ENCODE data around the gene AADACL4.
"Not testable (repeated sequence)": the region's sequence is repeated elsewhere in the genome, so short reads cannot be mapped to it uniquely, and the experiment has no call there.

The AADACL4 gene

GRCh38 chr1:12630946-12631530, 12.8 kb upstream of the AADACL4 start:
- DNase-seq, result peak in 1 of 2 experiments; percentile 19

- no peak for DNase-seq
These were observed 12.3 kb upstream of the AADACL4 start for GRCh38 chr1:12631571-12631970.

- no peak for DNase-seq
These were observed 9.7 kb upstream of the AADACL4 start for GRCh38 chr1:12634156-12634555.

DNA sequence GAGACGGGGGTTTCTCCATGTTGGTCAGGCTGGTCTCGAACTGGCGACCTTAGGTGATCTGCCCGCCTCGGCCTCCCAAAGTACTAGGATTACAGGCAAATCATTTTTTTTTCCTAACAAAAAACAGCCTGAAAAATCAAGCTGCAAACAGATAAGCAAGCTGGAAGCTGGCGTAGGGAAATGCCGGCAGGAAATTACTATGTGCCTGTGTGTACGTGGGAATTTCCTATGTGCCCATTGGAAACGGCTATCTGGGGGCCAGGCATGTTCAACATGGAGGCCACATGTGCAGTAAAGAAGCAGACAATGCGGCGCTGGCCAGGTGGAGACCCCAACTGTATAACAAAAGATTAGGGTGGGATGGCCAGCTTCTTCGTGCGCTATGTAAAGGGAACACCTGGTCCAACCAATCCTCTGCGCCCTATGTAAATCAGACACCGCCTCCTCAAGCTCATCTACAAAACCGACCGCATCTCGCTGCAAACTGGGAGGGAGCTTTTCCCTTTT, 9.1 kb upstream of the AADACL4 start:
- DNase-seq, result no peak

GRCh38 chr1:12636098-12636950, 7.6 kb upstream of the AADACL4 start:
- no peak for DNase-seq

GRCh38 chr1:12637693-12638092, 6.2 kb upstream of the AADACL4 start:
- no peak for DNase-seq

GRCh38 chr1:12640237-12640957, 3.5 kb upstream of the AADACL4 start:
- no peak for DNase-seq

DNA sequence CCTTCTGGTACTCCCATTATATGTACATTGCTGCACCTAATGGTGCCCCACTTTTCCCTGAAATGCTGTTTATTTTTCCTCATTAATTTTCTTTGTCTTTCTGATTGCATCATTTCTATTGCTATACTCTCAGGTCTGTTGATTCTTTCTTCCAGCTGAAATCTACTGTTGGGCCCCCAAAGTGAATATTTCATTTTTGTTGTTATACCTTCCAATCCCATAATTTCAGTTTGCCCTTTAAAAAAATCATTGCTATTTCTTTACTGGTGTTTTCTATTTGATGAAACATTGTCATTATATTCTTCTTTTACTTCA, 3.0 kb upstream of the AADACL4 start:
- DNase-seq, result no peak

DNA sequence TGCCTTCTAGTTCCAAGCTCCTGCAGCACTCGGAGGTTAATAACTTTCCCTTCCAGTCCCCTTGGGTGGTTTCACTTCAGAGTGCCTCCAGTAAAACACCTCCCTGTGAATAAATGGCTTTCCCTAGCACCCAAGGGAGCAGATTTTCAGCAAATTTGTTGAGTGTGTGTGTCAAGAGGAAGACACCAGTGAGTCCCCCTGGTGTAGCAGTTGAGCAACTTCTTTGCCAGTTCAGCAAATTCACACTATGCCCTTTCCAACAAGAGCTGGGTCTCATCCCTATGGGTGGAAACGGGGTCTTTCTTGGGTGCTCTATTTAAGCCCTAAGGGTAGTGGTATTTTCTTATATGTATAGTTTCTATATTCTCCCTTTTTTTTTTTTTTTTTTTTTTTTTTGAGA, 806 bp upstream of the AADACL4 start:
- no peak for DNase-seq

GRCh38 chr1:12644237-12644636, 352 bp downstream of the AADACL4 start:
- DNase-seq, result no peak

GRCh38 chr1:12644829-12645228, 944 bp downstream of the AADACL4 start:
- no peak for DNase-seq

DNA sequence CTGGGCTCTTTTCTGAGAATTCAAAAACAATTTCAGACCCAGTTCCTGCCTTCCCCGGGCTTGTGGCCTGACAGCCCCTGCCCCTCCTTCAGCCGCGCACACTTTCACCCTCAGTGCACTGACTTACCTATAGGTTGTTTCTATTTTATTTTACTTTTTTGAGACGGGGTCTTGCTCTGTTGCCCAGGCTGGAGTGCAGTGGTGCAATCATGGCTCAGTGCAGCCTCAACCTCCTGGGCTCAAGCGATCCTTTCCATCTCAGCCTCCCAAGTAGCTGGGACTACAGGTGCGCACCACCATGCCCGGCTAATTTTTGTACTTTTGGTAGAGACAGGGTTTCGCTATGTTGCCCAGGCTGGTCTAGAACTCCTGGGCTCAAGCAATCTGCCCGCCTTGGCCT, 1.5 kb downstream of the AADACL4 start:
- not testable (repeated sequence) for DNase-seq

DNA sequence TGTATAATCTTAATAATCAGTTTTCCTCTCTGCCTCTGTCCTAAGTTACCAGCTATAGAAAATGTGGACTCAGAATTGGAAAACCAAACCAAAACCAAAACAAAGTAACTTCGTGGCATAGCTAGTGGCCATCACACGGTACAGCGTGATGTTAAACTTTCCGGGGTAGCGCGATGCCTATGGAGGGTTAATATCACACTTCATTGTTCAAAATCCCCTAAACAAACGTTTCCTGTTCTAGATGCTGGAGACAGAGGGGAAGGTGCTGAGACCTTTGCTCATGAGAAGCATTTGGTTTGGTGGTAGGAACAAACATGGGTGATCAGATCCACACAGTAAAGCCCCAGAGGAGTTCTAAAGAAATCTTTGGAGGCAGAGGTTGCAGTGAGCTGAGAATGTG, 4.9 kb downstream of the AADACL4 start:
- DNase-seq, result no peak

DNA sequence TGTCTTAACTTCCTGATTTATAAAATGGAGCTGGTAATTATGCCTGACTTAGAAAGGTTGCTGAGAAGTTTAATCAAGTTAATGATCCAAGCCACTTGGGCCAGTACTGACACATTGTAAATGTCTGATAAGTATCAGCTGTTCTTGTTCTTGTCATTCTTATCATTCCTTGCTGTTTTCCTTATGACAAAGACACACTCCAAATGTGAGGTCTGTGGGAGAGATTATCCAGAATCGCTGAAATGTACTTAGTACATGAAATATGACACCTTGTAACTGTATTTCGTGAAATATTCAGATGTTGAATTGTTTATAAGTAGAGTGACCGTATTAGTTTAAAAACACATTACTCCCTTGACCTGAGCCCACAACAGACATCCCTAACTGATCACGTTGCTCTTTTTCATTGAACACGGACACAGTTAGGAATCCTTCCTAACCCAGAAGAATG, 6.1 kb downstream of the AADACL4 start:
- no peak for DNase-seq

GRCh38 chr1:12654004-12654567, 10.2 kb downstream of the AADACL4 start:
- no peak for DNase-seq

DNA sequence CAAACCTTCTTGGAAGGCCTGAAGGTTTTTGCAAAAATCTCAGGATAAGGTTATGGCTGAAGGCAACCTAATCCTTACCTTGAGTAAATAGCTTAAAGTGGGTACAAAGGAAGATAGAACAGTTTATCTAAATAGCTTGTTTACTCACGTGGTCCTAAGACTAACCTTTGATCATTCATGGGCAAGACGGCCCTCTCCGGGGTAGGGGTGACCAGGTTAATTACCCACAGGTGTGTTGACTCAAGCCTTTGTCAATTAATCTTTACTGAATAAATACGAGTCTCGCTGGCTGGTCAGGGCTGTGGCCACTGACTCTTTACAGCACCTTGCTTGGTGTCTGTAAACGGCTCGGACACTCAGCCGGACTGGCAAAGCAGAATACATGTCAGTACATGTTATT, 10.8 kb downstream of the AADACL4 start:
- no peak for DNase-seq

DNA sequence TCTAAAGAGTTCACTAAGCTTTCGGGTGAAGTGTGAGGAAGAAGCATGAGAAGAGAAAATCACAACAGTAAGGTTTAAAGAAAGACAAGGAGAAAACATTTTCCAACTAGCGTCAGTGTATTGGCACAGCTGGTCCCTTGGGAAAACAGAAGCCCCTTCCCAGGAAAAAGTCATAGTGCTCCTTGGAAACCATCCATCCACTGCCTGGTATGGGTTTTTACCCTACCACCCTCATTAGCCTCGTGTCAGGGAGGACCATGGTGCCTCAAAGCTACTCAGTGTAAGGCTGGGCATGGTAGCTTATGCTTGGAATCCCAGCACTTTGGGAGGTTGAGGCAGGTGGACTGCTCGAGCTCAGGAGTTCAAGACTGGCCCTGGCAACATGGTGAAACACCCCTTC, 12.7 kb downstream of the AADACL4 start:
- no peak for DNase-seq

DNA sequence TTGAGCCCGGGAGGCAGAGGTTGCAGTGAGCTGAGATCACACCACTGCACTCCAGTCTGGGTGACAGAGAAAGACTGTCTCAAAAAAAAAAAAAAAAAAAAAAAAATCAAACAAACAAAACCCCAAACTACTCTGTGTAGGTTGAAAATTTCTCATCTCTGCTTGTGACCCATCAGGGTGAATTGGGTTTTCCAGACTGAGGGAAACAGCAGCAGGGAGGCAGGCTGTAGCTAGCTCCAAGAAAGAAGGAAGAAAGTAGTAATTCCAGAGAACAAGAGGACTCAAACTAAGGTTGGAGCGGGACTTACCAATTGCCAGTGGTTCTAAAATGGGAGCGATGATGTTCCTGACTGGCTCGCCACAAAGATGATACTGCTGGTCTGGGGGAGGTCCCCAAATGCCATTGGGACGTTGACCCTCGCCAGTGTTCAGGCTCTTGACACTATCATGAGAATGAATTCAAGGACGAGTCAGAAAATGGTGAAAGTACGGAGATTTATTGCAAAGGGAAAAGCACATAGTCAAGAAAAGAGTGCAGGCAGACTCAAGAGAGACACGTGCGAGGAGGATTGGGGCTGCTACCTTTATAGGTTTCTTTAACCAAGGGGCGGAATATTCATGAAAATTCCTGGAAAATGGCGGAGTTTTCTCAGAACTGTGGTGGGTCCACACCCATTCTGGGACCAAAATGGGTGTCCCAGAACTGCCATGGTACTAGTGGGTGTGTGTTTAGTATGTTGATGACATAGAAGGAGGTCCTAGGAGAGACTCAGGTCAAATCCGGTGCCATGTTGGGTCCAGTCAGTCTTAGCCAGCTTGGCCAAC, 13.4 kb downstream of the AADACL4 start:
- no peak for DNase-seq

- DNase-seq, result not testable (repeated sequence)
These were observed 14.1 kb downstream of the AADACL4 start for GRCh38 chr1:12657885-12658512.

DNA sequence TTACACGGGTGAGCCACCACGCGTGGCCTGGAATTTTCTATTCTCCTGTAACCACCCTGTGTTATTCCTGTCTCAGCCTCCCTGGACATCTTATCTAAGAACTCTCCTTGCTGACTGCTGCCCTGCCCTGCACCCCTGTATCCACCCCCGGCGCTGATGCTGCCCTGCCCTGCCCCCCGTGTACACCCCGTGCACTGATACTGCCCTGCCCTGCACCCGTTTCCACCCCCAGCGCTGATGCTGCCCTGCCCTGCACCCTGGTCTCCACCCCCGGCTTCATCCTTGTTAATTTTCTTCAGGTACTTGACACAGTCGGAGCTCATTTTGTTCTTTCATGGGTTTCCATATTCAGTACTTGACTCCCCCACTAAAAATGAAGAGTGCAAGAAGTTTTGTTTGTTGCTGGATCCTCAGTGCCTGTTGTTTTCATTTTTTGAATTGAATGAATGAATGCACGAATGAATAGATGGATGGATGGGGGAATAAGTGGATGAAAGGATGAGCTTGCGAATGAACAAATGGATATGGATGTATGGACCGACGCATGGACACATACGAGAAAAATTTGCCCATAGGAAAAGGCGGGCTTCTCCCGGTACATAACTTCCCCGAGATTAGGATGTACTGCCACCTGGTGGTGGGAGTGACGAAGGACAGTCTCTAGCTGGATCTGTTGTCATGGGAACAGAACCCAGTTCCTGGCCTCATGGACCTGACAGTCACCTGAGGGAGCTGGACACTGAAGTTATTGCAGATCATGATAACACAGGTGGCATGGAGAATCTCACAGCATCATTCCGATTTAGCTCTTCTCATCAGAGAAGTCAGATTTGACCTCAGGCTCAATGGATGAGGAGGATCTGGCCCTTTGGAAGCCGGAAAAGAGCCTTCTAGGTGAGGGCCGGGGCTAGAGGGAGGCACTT, 14.9 kb downstream of the AADACL4 start:
- DNase-seq, result peak; percentile 18 to 39

Data from AML-193 (cell line).